Esophagus squamous epithelium (tissue), 5 donors: ENCODE measurements around the gene BCAM. TPM values are rescaled to one million over a fixed set of nuclear protein-coding genes. Genes with fewer than 3 reads are reported as not detected.

Source experiments
- DNase-seq: peaks from one replicate; lab custom pipeline; 2025; lab: John Stamatoyannopoulos, UW
- H3K27ac ChIP-seq, 4 donors: fragments of 200-600 bp; sonication (generic); one replicate each; pipeline ENCODE4 v1.5.1; 2016 to 2019; ENCODE audit warnings: mild to moderate bottlenecking in 1 of 4
- H3K27me3 ChIP-seq, 4 donors: fragments of 200-600 bp; sonication (generic); 1 replicate in 3 of 4; 2 replicates in 1 of 4; pipeline versions ENCODE4 v1.5.1 to v1.6.0; 2017 to 2021; ENCODE audit warnings: antibody characterized with exemption in 1 of 4
- H3K36me3 ChIP-seq, 3 donors: fragments of 200-600 bp; sonication (generic); one replicate each; pipeline ENCODE4 v1.5.1; 2016 to 2019
- H3K4me1 ChIP-seq, 3 donors: fragments of 200-600 bp; sonication (generic); one replicate each; pipeline ENCODE4 v1.5.1; 2017 to 2019
- H3K4me3 ChIP-seq, 4 donors: fragments of 200-600 bp; sonication (generic); 1 replicate in 3 of 4; 2 replicates in 1 of 4; pipeline ENCODE4 v1.5.1; 2016 to 2019; ENCODE audit warnings: mild to moderate bottlenecking in 2 of 4, moderate library complexity in 1 of 4
- H3K9me3 ChIP-seq, 3 donors: fragments of 200-600 bp; sonication (generic); one replicate each; pipeline ENCODE4 v1.5.1; 2016 to 2019
- POLR2A ChIP-seq, 4 donors: fragments of 450-650 bp; IDR thresholded peaks; one replicate each; pipeline ENCODE4 v1.6.1; 2017; ENCODE audit warnings: antibody characterized with exemption in 4 of 4, mild to moderate bottlenecking in 4 of 4, moderate library complexity in 3 of 4
- WGBS, 2 donors: methylation state at CpG; one replicate each; pipeline ENCODE4 v1.1.5; 2018; 5-methylcytosine and 5-hydroxymethylcytosine counted together
- intact Hi-C: fragments of 100-400 bp; cut with DNase I; formaldehyde crosslinking; loops from one replicate; pipeline ENCODE4 v1.15.0; 2022
- total RNA-seq, 4 donors: library from RNA; depleted of rRNA; stranded (reverse); fragments of >200 nt; gene quantifications; one replicate each; pipeline ENCODE4 v1.1.0, GENCODE V29; 2016
- TF ChIP-seq, protein P1 (sequence below), 6 experiments: fragments of 450-650 bp in 4 of 6; fragments of 200-600 bp in 2 of 6; sonication (generic) in 2 of 6; IDR thresholded peaks; one replicate each; pipeline ENCODE4 v1.5.1; 2016 to 2019; ENCODE audit warnings: antibody characterized with exemption in 6 of 6, mild to moderate bottlenecking in 4 of 6, moderate library complexity in 4 of 6
- donor health status: DM: yes; HTN: yes; CAD: no.

BCAM gene
- total RNA-seq, 4 donors from 2014 or later = 7.2 to 24.8 (median 17.6) TPM

DNA sequence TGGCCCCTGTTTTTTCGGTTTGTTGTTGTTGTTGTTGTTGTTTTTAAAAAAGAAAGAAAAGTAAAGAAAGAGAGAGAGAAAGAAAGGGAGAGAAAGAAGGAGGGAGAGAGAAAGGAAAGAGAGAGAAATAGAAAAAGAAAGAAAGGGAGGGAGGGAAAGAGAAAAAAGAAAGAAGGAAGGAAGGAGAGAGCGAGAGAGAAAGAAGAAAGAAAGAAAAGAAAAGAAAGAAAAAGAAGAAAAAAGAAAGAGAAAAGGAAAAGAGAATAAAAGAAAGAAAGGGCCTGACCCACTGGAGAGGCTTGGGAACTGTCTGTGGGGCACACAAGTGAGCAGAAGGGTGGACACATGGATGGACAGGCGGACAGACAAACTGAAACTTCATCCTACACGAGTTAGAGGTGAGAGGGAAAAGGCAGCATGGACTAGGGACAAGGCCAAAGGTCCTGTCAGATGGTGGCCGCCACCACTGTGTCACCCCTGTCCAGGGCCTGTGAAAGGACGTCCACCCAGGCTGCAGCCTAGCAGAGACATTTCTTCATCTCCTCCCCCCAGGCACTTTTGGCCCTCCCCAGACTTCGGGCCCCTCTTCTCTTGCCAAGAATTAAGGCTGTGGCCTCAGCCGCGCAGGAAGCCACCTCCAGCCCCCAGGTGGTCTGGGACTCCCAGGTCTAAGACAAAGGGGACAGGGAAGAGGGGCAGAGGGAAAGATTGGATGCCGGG, 9.1 kb upstream of the BCAM start:
- no peaks in the 10 kb centered on the region for H3K9me3 ChIP-seq
- no peak overlapping the region for H3K27ac ChIP-seq
- no peaks in the 10 kb centered on the region for H3K27me3 ChIP-seq
- DNase-seq = no peak
- peaks cover 0 to 52% (median 0%) of the 10 kb centered on the region in 3 donors for H3K36me3 ChIP-seq
- intact Hi-C loops = loop anchor here (5.0 kb wide), 1 partner anchor 43 kb away; no protein-coding TSS in a partner anchor
- no peak overlapping the region for H3K4me3 ChIP-seq
- TF ChIP-seq, protein P1, sequence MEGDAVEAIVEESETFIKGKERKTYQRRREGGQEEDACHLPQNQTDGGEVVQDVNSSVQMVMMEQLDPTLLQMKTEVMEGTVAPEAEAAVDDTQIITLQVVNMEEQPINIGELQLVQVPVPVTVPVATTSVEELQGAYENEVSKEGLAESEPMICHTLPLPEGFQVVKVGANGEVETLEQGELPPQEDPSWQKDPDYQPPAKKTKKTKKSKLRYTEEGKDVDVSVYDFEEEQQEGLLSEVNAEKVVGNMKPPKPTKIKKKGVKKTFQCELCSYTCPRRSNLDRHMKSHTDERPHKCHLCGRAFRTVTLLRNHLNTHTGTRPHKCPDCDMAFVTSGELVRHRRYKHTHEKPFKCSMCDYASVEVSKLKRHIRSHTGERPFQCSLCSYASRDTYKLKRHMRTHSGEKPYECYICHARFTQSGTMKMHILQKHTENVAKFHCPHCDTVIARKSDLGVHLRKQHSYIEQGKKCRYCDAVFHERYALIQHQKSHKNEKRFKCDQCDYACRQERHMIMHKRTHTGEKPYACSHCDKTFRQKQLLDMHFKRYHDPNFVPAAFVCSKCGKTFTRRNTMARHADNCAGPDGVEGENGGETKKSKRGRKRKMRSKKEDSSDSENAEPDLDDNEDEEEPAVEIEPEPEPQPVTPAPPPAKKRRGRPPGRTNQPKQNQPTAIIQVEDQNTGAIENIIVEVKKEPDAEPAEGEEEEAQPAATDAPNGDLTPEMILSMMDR (IDR thresholded peaks at IDR 0.05) = no peak
- TF ChIP-seq POLR2A (IDR thresholded peaks at IDR 0.05) = no peak
- peaks cover 0 to 7% (median 0%) of the 10 kb centered on the region in 3 donors for H3K4me1 ChIP-seq
- WGBS, 2 donors = 64 to 67% methylated on average over 7 to 10 of the region's 10 CpGs

DNA sequence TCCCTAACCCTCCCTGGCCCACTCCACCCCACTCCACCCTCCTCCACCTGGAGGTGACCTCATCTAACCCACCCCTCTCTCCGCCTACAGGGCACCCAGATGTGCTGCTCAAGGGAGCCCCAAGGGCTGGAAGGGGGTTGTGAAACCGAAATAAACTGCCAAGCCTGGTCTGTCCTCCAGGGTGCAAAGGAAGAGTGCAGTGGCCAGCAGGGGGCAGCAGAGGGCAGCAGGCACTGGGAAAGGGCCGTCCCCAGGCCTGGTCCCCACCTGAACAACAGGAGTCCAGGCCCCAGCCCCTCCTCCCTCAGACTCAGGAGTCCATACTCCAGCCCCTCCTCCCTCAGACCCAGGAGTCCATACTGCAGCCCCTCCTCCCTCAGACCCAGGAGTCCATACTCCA, 8.4 kb upstream of the BCAM start:
- no peak for DNase-seq
- Histone ChIP-seq H3K27me3 (no peaks in the 10 kb centered on the region), H3K27ac (no peak overlapping the region), H3K9me3 (no peaks in the 10 kb centered on the region), H3K4me1 (peaks cover 0 to 7% (median 0%) of the 10 kb centered on the region in 3 donors), H3K4me3 (no peak overlapping the region), H3K36me3 (peaks cover 0 to 46% (median 0%) of the 10 kb centered on the region in 3 donors)
- intact Hi-C loops = no loop called here
- no peak for TF ChIP-seq POLR2A (IDR thresholded peaks at IDR 0.05)
- TF ChIP-seq, protein P1 (IDR thresholded peaks at IDR 0.05) = peak; percentile 72 to 97 (median 91)
- 0% methylated on average over 1 to 2 of the region's 3 CpGs for WGBS, 2 donors

DNA sequence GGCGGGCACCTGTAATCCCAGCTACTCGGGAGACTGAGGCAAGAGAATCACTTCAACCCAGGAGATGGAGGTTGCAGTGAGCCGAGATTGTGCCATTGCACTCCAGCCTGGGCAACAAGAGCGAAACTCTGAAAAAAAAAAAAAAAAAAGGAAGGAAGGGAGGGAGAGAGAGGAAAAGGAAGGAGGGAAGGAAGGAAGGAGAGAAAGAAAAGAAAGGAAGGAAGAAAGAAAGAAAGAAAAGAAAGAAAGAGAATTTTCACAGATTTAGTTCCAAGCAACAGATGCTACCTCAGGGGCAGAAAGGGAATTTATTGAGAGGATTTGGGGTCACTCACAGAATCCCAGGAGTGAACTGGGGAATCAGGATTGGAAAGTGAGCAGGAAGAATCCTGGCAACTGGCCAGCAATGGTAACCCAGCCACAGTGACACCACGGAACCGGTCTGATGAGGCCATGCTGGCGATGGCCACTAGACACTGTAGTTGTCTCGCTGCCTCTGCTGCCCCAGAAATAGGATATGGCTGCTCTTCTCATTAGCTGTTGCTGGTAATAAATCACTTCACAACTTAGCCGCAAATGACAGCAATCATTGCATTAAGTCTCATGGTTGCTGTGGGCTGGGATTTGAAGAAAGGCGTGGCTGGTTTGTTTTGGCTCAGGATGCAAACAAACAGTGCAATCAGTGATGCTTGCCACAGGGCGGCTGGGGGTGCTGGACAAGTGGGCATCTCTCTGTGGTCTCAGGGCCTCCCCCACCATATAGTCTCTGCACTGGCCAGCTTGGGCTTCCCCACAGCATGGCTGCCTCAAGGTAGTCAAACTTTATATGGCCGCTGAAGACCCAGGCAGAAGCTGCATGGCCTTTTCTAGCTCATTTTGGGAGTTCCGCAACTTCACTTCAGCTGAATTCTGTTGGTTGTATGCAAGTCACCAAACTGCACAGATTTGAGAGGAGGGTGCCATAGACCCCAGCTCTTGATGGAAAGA, 5.2 kb upstream of the BCAM start:
- WGBS, 2 donors = 82 to 85% methylated on average over 7 to 13 of the region's 13 CpGs
- Histone ChIP-seq H3K27ac (no peak overlapping the region), H3K9me3 (no peaks in the 10 kb centered on the region), H3K4me3 (no peak overlapping the region), H3K27me3 (peaks cover 0 to 2% (median 0%) of the 10 kb centered on the region in 4 donors), H3K36me3 (peaks cover 0 to 14% (median 0%) of the 10 kb centered on the region in 3 donors), H3K4me1 (peaks cover 9 to 28% (median 11%) of the 10 kb centered on the region in 3 donors)
- TF ChIP-seq POLR2A (IDR thresholded peaks at IDR 0.05) = no peak
- TF ChIP-seq, protein P1 (IDR thresholded peaks at IDR 0.05) = no peak
- intact Hi-C loops = no loop called here
- no peak for DNase-seq

DNA sequence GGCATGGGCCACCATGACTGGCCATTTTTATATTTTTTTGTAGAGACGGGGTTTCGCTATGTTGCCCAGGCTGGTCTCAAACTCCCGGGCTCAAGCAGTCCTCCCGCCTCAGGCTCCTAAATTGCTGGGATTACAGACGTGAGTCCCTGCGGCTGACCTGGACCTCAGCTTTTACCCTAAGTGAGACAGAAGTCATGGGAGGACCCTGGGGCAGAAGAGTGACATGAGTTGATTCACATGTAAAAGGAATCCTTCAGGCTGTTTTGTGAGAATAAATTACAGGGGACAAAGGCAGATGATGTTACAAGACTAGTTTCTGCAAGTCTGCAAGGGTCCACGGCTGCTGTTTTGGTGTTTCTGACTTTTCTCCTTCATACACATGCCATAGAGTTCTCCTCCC, 2.6 kb upstream of the BCAM start:
- Histone ChIP-seq H3K4me3 (no peak overlapping the region), H3K27me3 (peaks cover 0 to 19% (median 0%) of the 10 kb centered on the region in 4 donors), H3K36me3 (peaks cover 0 to 10% (median 0%) of the 10 kb centered on the region in 3 donors), H3K9me3 (no peaks in the 10 kb centered on the region), H3K4me1 (peaks cover 14 to 47% (median 18%) of the 10 kb centered on the region in 3 donors), H3K27ac (no peak overlapping the region)
- 59 to 78% methylated on average over 3 to 7 of the region's 7 CpGs for WGBS, 2 donors
- no peak for DNase-seq
- intact Hi-C loops = no loop called here
- TF ChIP-seq, protein P1 (IDR thresholded peaks at IDR 0.05) = no peak
- TF ChIP-seq POLR2A (IDR thresholded peaks at IDR 0.05) = no peak
